K562 (cell line): ENCODE measurements around the gene KCNJ11.

ENCODE experiments used
- ADNP ChIP-seq: fragments of 200-800 bp; sonication (Bioruptor generic); IDR thresholded peaks from 2 replicates; pipeline ENCODE4 v1.6.1; 2016; ENCODE audit warnings: missing genetic modification characterization, missing compliant biosample characterization
- EZH2 ChIP-seq: IDR thresholded peaks from 2 replicates; pipeline ENCODE4 v1.6.1; 2012; ENCODE audit warnings: low read depth, mild to moderate bottlenecking, inconsistent platforms, low read length, borderline replicate concordance
- GATA2 ChIP-seq: sonication (generic); formaldehyde crosslinking; IDR thresholded peaks from 2 replicates; pipeline ENCODE4 v1.4.0; 2020; ENCODE audit warnings: mild to moderate bottlenecking, missing genetic modification reagents
- MAFF ChIP-seq: IDR thresholded peaks from 2 replicates; pipeline ENCODE4 v1.6.1; 2012; ENCODE audit warnings: low read length, improper control_type of control experiment
- MYNN ChIP-seq, 2 experiments: sonication (generic); formaldehyde crosslinking in 1 of 2; IDR thresholded peaks; 2 replicates each; pipeline versions ENCODE4 v1.5.0 to v1.6.1; 2016 to 2020; ENCODE audit warnings: antibody characterized with exemption in 1 of 2, missing genetic modification reagents in 1 of 2
- NFYB ChIP-seq: IDR thresholded peaks from 2 replicates; pipeline ENCODE4 v1.6.1; 2011; ENCODE audit warnings: mild to moderate bottlenecking, moderate library complexity; ENCODE audit not compliant: insufficient read length; ENCODE audit errors: extremely low read depth
- TCF7L2 ChIP-seq: fragments of 150-350 bp; IDR thresholded peaks from 2 replicates; pipeline ENCODE4 v1.6.1; 2016; ENCODE audit warnings: low read depth, mild to moderate bottlenecking, low read length, moderate library complexity
- ZBTB8A ChIP-seq: fragments of 450-650 bp; IDR thresholded peaks from 2 replicates; pipeline ENCODE4 v1.6.1; 2018; ENCODE audit warnings: mild to moderate bottlenecking, moderate library complexity; ENCODE audit not compliant: partially characterized antibody
- TF ChIP-seq, protein P1 (sequence below): fragments of 150-350 bp; IDR thresholded peaks from 2 replicates; pipeline ENCODE4 v1.6.1; 2014; ENCODE audit warnings: low read depth, mild to moderate bottlenecking, low read length, borderline replicate concordance
- TF ChIP-seq, protein P2 (sequence below): sonication (generic); formaldehyde crosslinking; IDR thresholded peaks from 2 replicates; pipeline ENCODE4 v1.8.1; 2023; ENCODE audit warnings: mild to moderate bottlenecking, missing genetic modification reagents

DNA sequence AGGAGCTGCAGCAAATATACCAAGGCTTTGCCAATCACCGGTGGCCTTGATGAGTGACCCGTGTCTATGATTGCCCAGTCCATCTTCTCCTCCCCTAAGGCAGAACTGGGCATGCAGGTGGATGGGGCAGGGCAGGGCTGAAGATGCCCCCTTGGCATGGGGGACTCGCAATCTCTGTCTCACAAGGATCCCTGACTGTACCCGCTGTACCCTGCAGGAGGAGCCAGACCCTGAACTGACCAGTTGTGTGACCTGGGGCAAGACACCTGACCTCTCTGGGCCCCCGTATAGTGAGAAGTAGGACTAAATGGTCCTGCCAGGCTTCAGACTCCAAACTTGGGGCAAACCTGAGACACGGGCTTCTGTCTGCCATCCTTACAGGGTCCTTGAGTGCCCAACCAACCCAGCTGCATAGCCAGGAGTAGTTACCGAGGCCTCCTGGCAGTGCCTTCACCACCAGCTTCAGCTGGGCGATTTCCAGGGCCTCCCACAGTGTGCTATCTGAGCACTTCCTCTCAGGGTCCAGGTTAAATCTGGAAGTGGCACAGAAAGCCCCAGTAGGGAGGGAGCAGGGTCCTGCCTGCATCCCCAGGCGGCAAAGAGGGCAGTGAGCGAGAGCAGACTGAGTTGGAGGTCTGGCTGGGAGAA, 6.4 kb upstream of the KCNJ11 start:
- TF ChIP-seq MYNN (IDR thresholded peaks at IDR 0.05) (no peak), MYNN (CRISPR knock-in tag; IDR thresholded peaks at IDR 0.05) (no peak), MAFF (no peak), GATA2 (CRISPR knock-in tag) (no peak), EZH2 (no peak), TCF7L2 (no peak), NFYB (no peak), ZBTB8A (no peak), ADNP (no peak)
- TF ChIP-seq, protein P1, sequence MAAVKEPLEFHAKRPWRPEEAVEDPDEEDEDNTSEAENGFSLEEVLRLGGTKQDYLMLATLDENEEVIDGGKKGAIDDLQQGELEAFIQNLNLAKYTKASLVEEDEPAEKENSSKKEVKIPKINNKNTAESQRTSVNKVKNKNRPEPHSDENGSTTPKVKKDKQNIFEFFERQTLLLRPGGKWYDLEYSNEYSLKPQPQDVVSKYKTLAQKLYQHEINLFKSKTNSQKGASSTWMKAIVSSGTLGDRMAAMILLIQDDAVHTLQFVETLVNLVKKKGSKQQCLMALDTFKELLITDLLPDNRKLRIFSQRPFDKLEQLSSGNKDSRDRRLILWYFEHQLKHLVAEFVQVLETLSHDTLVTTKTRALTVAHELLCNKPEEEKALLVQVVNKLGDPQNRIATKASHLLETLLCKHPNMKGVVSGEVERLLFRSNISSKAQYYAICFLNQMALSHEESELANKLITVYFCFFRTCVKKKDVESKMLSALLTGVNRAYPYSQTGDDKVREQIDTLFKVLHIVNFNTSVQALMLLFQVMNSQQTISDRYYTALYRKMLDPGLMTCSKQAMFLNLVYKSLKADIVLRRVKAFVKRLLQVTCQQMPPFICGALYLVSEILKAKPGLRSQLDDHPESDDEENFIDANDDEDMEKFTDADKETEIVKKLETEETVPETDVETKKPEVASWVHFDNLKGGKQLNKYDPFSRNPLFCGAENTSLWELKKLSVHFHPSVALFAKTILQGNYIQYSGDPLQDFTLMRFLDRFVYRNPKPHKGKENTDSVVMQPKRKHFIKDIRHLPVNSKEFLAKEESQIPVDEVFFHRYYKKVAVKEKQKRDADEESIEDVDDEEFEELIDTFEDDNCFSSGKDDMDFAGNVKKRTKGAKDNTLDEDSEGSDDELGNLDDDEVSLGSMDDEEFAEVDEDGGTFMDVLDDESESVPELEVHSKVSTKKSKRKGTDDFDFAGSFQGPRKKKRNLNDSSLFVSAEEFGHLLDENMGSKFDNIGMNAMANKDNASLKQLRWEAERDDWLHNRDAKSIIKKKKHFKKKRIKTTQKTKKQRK, result no peak
- TF ChIP-seq, protein P2, sequence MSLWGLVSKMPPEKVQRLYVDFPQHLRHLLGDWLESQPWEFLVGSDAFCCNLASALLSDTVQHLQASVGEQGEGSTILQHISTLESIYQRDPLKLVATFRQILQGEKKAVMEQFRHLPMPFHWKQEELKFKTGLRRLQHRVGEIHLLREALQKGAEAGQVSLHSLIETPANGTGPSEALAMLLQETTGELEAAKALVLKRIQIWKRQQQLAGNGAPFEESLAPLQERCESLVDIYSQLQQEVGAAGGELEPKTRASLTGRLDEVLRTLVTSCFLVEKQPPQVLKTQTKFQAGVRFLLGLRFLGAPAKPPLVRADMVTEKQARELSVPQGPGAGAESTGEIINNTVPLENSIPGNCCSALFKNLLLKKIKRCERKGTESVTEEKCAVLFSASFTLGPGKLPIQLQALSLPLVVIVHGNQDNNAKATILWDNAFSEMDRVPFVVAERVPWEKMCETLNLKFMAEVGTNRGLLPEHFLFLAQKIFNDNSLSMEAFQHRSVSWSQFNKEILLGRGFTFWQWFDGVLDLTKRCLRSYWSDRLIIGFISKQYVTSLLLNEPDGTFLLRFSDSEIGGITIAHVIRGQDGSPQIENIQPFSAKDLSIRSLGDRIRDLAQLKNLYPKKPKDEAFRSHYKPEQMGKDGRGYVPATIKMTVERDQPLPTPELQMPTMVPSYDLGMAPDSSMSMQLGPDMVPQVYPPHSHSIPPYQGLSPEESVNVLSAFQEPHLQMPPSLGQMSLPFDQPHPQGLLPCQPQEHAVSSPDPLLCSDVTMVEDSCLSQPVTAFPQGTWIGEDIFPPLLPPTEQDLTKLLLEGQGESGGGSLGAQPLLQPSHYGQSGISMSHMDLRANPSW (CRISPR knock-in tag), result no peak
